Activated CD8-positive, alpha-beta memory T cell treated with anti-CD3 and anti-CD28 coated beads, Interleukin-2, amount 50 U/mL, for 24 hours (primary cell): ENCODE data around the gene STK17A.

Experiments used
- DNase-seq: peaks from one replicate; pipeline ENCODE4 v3.0.0-alpha.2; 2020; ENCODE audit errors: extremely low read depth

Gene STK17A

GRCh38 chr7:43582503-43583423, at the start of gene STK17A:
STK17A (plus strand) TSS chr7:43583108; CDS start chr7:43583244, 136 bp downstream.
- DNase-seq: peak; percentile 78

GRCh38 chr7:43533801-43534479, 49.0 kb upstream of the STK17A start:
- no peak for DNase-seq

- DNase-seq: no peak
Measured at GRCh38 chr7:43535031-43535451, 47.9 kb upstream of the STK17A start.

GRCh38 chr7:43535810-43536585, 46.9 kb upstream of the STK17A start:
- DNase-seq: no peak

- DNase-seq: no peak
Measured at GRCh38 chr7:43536773-43537172, 46.1 kb upstream of the STK17A start.

GRCh38 chr7:43537765-43538403, 45.0 kb upstream of the STK17A start:
- DNase-seq: no peak

- DNase-seq: no peak
Measured at GRCh38 chr7:43538404-43538771, 44.5 kb upstream of the STK17A start.

GRCh38 chr7:43540471-43540870, 42.4 kb upstream of the STK17A start:
- DNase-seq: no peak

- no peak for DNase-seq
Measured at GRCh38 chr7:43542716-43543115, 40.2 kb upstream of the STK17A start.

GRCh38 chr7:43546231-43546630, 36.7 kb upstream of the STK17A start:
- DNase-seq: no peak

GRCh38 chr7:43550427-43550826, 32.5 kb upstream of the STK17A start:
- DNase-seq: no peak

GRCh38 chr7:43552122-43552521, 30.8 kb upstream of the STK17A start:
- DNase-seq: no peak

GRCh38 chr7:43553999-43554398, 28.9 kb upstream of the STK17A start:
- no peak for DNase-seq

- DNase-seq: no peak
Measured at GRCh38 chr7:43554423-43554822, 28.5 kb upstream of the STK17A start.

- no peak for DNase-seq
Measured at GRCh38 chr7:43557831-43558495, 24.9 kb upstream of the STK17A start.

GRCh38 chr7:43559171-43559945, 23.6 kb upstream of the STK17A start:
- no peak for DNase-seq

GRCh38 chr7:43559946-43560335, 23.0 kb upstream of the STK17A start:
- DNase-seq: no peak

GRCh38 chr7:43560742-43561330, 22.1 kb upstream of the STK17A start:
- no peak for DNase-seq

GRCh38 chr7:43562383-43562782, 20.5 kb upstream of the STK17A start:
- DNase-seq: no peak

- DNase-seq: no peak
Measured at GRCh38 chr7:43565786-43566185, 17.1 kb upstream of the STK17A start.
